Hematopoietic multipotent progenitor cell treated with erythropoietin and hydrocortisone succinate and interleukin-3 and kit ligand, for 8 days (in vitro differentiated cells): ENCODE results near the gene ACER1.
A peak's percentile ranks its signal among the peaks of the same experiment; 100 is the strongest.
"Not testable (repeated sequence)": the region's sequence is repeated elsewhere in the genome, so short reads cannot be mapped to it uniquely, and the experiment has no call there.

Experiments
- DNase-seq: peaks from one replicate; pipeline ENCODE4 v3.0.0-alpha.2; 2015

The ACER1 gene

DNA sequence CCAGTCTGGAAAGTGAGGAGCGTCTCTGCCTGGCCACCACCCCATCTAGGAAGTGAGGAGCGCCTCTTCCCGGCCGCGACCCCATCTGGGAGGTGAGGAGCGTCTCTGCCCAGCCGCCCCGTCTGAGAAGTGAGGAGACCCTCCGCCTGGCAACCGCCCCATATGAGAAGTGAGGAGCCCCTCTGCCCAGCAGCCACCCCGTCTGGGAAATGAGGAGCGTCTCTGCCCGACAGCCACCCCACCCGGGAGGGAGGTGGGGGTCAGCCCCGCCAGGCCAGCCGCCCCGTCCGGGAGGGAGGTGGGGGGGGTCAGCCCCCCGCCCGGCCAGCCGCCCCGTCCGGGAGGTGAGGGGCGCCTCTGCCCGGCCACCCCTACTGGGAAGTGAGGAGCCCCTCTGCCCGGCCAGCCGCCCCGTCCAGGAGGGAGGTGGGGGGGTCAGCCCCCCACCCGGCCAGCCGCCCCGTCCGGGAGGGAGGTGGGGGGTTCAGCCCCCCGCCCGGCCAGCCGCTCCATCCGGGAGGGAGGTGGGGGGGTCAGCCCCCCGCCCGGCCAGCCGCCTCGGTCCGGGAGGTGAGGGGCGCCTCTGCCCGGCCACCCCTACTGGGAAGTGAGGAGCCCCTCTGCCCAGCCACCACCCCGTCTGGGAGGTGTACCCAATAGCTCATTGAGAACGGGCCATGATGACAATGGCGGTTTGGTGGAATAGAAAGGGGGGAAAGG, 22.1 kb upstream of the ACER1 start:
- not testable (repeated sequence) for DNase-seq

DNA sequence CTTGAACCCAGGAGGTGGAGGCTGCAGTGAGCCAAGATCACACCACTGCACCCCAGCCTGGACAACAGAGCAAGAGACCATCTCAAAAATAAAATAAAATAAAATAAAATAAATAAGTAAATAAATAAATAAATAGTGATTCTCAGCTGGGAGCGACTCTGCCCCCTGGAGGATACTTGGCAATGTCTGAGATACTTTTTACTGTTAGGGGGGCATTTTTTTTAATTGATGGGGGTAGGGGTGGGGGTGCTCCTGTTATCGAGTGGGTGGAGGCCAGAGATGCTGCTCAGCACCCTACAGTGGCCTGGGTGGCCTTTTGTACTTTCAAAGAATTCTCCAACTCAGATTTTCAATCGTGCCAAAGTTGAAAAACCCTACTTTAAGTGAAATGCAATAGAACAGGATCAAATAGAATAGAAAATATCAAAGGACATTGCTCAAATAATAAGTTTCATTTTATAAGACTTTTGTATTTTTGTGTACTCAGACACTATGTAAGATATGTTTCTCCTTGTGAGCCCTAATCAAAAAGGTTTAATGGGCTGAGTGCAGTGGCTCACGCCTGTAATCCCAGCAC, 20.8 kb upstream of the ACER1 start:
- peak; percentile 16 for DNase-seq

DNA sequence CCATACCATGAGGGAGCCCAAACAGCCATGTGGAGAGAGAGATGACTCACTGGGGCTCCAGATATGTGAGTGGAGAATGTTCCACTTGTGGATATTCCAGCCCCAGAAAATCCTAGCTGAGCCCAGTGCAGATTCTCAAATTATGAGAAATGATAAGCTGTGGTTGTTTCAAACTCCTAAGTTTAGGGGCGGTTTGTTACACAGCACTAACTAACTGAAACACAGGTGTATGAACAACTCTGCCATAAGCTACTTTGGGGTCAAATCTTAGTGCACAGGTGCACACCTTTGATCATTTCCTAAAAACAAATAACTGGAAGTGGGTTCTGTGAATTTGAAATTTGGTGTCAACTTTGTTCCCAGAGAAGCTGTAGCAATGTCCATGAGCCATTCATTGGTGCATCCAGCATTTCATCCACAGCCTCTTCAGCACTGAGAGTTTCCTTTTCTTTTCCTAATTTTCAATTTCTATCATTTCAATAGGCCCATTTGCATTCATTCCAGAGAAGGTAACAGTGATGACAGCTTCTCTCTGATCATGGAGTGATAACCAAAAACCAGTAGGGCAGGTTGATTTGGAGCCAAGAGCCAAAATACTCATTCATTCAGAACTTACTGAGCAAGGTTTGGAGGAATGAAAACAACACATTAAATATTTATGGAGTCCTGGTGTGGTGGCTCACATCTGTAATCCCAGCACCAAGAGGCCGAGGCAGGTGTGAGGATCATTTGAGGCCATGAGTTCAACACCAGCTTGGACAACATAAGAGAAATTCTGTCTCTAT, 19.2 kb upstream of the ACER1 start:
- no peak for DNase-seq

DNA sequence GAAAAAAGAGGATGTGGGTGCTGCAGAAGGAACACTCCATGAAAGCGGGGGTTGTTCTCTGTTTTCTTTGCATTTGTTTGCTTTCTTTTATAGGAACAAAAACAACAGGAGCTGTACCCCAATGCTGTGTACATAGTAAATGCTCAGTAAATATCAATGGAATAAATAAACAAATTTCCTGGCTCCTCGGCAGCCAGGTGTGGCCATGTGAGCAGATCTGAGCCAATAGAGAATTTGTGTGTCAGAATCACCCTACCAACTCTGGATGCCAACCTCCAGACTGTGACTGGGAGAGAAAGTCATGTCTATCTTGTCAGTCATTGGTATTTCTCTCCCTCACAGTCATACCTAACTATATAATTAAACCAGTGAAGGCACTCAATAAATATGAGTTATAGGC, 17.3 kb upstream of the ACER1 start:
- no peak for DNase-seq

DNA sequence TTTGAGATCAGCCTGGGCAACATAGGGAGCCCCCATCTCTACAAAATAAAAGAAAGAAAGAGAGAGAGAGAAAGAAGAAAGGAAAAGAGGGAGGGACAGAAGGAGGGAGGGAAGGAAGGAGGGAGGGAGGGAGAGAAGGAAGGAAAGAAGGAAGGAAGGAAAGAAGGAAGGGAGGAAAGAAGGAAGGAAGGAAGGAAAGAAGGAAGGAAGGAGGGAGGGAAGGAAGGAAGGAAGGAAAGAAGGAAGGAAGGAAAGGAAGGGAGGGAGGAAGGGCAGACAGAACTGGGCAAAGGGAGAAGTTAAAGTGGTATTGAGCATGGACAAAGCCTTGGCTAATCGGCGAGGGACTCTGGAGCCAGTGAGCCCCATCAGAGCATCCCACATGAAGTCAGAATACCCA, 15.9 kb upstream of the ACER1 start:
- not testable (repeated sequence) for DNase-seq

DNA sequence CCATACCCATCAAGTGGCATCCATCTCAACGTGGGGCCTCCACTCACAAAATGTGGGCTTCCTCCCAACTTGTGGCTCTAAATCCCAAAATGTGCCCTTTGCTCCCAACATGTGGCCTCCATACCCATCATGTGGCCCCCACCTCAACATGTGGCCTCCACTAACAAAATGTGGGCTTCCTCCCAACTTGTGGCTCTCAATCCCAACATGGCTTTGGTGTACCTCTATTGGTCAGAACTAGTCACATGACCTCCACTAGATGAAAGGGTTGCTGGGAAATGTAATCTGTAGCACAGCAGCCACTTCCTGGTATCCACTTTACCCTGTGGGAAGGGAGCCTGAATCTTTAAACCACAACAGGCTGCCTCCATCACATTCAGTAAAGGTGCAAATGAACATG, 10.1 kb upstream of the ACER1 start:
- peak; percentile 13 for DNase-seq

DNA sequence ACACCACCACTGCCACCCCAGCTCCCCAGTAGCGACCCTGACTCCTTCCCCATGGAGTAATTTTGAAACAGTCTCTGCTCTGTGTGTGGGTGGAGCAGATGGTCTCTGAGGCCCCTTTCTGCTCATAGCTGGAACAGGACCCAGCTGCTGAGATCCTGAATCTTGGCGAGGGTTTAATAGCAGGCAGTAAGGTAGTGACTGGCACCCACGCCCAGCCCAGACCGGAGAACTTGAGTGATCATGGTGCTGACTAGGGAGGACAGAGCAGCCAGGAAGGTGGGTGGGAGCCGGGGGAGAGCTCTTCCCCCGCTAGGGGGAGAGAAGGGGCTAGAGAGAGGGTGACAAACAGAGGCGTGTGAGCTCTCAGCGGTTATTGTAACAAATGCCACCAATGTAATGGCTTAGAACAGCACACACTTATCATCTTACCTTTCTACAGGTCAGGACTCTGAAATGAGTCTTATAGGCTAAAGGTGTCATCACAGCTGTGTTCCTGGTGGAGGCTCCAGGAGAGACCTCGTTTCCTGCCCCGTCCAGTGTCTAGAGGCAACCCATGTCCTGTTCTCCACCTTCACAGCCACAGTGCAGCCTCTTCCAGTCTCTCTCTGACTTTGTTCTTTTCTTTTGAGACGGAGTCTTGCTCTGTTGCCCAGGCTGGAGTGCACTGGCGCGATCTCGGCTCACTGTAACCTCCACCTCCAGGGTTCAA, 7.2 kb upstream of the ACER1 start:
- no peak for DNase-seq

DNA sequence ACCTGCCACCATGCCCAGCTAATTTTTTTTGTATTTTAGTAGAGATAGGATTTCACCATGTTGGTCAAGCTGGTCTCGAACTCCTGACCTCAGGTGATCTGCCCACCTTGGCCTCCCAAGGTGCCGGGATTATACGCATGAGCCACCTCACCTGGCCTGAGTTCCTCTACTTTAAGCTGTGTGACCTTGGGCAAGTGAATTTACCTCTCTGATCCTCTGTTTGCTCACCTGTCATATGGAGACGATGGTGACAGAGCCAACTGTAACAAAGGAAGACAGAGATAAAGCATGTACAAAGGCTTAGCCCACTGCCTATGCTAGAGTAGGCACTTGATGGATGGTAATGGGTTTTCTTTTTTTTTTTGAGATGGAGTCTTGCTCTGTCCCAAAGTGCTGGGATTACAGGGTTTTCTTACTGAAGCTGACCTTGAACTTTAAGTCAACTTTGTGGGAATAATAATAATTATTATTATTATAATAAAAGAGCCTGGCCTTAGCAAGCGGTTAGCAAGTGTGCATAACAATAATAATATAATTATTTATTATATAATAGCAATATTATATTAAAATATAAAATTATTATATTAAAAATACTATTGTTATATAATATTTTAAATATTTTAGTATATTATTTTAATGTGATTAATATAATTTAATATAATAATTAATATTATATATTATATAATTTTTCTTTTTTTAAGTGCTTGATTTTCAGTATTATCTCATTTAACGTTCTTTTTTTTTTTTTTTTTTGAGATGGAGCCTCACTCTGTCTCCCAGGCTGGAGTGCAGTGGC, 1.3 kb upstream of the ACER1 start:
- DNase-seq, result no peak

DNA sequence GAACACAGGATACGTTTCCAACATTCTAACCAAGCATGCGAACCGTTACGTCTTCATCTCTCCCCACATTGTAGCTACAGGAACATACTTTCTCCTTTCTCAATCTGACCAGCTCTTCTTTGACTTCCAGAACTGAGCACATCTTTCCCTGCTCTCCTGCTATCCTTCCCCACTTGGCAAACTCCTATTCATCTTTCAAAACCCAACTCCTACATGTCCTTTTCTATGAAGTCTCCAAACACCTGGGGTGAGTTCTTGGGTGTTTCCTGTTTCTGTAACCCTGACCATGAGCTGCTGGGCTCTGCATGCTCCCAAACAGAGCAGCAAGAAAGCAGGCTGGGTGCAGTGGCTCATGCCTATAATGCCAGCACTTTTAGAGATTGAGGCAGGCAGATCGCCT, 6.6 kb downstream of the ACER1 start:
- no peak for DNase-seq

DNA sequence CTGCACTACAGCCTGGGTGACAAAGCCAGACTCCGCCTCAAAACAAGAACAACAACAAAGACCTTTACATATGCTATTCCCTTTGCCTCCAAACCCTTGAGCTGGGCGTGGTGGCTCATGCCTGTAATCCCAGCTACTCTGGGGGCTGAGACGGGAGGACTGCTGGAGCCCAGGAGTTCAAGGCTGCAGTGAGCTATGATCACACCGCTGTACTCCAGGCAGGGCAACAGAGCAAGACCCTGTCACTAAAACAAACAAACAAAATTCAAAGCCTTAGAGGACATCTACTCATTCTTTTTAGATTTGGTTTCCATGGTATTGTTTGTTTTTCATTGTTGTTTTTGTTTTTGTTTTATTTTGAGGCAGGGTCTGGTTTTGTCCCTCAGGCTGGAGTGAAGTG, 7.8 kb downstream of the ACER1 start:
- DNase-seq, result no peak

DNA sequence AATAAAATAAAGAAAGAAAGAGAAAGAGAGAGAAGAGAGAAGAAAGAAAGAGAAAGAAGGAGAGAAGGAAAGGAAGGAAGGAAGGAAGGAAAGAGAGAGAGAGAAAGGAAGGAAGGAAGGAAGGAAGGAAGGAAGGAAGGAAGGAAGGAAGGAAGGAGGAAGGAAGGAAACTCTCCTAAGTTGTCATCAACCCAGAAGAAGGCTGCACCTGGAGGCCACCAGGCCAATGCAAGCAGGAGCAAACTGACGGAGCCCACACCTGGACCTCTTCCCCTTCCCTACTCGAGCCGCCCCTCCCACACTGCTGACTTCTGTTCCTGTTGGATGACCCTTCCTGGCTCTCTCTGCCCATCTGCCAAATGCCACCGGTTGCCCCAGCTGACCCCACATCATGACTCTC, 8.7 kb downstream of the ACER1 start:
- no peak for DNase-seq

DNA sequence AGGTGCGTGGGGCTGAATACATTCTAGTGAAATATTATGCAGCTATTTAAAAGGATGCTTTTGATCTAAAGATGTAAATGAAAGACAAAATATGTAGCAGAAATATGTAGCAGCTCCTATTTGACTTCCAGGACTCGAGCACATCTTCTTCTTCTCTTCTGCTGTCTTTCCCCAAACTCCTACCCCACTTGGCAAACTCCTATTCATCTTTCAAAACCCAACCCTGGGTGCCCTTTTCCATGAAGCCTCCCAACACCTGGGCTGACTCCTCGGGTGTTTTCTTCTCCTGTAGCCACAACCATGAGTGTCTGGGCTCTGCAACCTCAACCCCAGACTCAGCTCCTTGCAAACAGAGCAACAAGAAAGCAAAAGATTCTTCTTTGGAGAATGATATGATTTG, 11.1 kb downstream of the ACER1 start:
- DNase-seq, result no peak

DNA sequence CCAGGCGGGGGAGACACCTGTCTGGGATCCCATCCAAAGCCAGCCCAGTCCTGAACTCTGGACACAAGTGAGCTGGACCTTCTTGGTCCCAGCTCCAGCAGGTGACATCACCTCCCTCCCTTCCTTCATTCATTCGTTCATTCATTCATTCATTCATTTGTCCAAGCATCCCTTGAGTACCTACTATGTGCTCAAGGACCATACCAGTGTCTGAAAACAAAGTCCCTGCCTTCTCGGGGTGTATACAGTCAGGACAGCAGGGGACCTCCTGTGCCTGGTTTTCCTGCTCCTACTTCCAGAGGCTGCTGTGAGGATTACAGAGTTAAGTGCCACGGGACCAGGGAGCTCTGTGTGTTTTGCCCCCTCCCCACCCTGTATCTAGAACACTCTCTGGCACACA, 14.0 kb downstream of the ACER1 start:
- no peak for DNase-seq

DNA sequence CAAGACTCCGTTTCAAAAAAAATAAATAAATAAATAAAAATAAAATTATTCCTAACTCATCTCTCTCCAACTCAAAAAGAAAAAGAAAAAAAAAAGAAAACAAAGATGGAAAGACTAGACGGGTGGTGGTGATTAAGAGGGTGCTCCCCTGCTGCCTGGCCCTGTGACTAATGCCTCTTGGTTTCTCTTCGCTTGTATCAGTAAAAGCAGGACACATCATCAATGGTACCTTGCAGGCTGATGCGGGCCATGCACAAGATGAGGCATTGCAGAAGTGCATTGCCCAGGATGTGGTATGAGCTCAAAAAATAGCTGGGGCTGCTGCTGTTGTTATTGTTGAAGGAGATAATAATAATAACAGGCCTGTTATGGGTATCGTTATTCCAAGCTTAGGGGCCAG, 14.6 kb downstream of the ACER1 start:
- DNase-seq, result no peak

DNA sequence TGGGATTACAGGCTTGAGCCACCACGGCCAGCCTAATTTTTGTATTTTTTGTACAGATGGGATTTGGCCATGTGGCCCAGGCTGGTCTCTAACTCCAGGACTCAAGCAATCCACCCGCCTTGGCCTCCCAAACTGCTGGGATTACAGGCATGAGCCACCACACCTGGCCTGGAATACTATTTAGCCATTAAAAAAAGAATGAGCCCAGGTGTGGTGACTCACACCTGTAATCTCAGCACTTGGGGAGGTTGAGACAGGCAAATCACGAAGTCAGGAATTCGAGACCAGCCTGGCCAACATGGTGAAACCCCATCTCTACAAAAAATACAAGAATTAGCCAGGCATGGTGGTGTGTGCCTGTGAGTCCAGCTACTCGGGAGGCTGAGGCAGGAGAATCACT, 17.8 kb downstream of the ACER1 start:
- not testable (repeated sequence) for DNase-seq

DNA sequence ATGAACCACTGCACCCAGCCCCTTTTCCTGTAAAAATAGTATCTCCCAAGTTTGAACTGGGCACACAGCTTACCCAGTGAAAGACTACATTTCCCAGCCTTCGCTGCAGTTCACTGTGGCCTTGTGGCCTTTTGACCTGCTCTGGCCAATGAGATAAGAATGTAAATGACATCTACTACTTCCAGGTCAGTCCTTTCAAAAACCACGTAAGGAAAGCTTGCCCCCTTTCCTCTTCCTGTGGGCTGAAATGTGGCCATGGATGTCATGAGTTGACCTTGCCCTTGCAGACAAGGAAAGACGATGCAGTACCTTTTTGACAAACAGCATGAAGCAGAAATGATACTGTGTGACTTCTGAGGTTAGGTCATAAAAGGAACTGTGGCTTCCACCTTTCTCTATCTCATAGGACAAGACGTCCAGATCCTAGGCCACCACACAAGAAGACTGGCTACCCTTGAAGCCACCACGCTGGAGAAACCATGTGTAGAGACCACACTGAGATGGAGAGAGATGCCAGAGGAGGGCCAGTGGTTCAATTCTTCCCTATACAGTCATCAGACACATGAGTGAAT, 19.9 kb downstream of the ACER1 start:
- no peak for DNase-seq

DNA sequence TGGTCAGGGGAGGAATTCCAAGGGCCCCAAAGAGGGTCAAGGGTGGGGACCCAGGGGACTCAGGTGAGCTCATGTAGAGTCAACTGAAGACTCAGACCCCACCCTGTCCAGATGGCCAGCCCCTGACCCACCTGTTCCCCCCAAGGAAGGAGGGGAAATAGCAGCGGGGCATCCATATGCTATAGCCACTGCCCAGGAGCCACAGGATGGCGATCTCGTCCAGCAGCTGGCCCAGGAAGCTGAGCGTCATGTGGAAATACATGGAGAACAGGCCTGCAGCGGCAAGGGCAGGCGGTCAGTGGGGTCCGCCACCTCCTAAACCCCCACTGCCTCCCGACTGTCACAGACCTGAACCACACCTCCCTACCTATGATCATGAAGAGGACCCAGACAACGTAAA, 21.4 kb downstream of the ACER1 start:
- no peak for DNase-seq

DNA sequence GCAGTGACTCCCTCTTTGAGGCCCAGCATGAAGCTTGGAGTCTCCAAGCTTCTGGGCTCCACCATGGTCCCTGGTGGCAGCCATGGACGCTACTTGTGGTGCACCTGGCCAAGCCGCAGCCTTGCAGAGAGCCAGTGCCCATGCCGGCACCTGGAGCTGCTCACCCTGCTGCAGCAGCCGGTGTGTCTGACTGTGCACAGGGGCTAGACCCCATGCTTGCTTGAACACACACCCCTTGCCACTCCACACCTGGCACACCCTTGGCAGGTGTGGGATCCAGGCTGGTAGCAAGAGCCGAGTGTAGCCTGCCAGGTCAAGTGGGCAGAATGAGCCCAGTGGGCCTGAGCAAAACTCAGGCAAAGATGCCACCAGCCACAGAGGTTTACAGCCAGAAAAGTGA, 35.0 kb downstream of the ACER1 start:
- no peak for DNase-seq

DNA sequence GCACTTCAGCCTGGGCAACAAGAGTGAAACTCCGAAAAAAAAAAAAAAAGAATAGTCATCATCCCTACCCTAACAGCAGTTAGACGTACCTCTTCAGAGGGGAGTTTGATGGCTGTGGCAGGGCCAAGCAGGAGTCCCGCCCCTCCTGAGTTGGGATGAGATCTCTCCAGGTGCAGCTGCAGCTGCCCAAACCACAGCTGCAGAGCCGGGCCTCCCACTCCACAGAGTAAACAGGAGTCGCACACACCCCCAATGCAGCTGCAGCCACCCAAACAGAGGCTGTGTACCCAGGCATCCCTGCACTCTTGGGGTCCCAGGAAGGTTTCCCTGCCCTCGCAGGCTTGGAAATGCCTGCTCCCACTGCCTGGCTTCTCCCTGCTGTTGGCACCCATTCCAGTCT, 36.2 kb downstream of the ACER1 start:
- DNase-seq, result no peak

DNA sequence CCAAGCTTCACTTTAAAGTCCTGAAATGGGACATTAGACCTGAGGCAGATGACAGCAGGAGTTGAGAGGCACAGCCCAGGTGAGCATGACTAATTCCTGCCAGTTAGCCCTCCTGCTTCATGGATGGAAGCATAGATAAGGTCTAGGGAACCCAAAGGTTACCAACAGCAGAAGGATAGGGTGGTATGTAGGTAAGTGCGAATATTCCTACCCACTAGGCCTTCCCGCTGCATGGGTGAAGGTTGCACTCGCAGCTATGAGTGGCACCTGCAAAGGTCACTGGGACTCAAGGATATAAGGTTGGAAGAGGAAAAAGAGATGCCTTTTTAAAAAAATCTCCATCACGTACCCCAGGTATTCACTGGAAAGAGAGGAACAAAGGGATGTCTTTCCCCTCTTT, 41.4 kb downstream of the ACER1 start:
- no peak for DNase-seq

DNA sequence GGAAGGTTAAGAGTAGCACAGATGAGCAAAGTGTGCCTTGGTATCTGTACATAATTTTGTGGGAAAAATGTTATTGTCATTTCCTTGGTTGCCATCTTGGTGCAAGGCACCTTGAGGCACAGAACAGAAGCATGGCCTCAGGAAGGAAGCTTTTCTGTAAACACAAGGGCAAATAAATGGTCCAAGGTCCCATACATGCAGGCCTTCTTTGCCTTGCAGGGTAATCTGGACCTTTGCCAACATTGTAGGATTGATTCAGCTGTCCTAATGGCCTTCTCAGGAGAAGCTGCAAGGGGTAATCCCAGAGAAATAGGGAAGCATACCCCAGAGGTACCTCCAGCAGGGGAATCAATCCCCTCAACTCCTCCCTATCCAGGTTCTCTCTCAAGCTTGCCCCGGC, 44.7 kb downstream of the ACER1 start:
- DNase-seq, result no peak

DNA sequence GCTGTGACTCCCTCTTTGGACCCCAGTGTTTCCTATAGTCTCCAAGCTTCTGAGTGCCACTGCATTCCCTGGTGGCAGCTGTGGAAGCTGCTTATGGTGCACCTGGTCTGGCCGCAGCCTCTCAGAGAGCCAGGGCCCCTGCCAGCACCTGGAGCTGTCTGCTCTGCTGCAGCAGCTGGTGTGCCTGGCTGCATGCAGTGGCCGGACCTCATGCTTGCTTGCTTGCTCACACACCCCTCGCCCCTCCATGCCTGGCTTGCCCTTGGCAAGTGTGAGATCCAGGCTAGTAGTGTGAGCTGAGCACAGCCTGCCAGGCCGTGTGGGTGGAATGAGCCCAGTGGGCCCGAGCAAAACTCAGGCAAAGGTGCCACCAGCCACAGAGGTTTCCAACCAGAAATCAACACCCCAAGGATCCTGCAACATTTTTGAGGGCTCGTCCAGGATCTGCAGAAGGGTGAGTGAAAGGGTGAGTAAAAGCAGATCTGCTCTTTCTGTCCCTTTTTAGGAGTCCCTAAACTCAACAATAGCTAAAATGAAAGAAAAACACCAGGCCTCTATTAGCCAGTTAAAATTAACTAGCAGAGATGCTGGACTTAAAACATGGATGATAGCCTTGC, 46.0 kb downstream of the ACER1 start:
- DNase-seq, result no peak
